ENCODE results near the gene FLYWCH2.

The FLYWCH2 gene

DNA sequence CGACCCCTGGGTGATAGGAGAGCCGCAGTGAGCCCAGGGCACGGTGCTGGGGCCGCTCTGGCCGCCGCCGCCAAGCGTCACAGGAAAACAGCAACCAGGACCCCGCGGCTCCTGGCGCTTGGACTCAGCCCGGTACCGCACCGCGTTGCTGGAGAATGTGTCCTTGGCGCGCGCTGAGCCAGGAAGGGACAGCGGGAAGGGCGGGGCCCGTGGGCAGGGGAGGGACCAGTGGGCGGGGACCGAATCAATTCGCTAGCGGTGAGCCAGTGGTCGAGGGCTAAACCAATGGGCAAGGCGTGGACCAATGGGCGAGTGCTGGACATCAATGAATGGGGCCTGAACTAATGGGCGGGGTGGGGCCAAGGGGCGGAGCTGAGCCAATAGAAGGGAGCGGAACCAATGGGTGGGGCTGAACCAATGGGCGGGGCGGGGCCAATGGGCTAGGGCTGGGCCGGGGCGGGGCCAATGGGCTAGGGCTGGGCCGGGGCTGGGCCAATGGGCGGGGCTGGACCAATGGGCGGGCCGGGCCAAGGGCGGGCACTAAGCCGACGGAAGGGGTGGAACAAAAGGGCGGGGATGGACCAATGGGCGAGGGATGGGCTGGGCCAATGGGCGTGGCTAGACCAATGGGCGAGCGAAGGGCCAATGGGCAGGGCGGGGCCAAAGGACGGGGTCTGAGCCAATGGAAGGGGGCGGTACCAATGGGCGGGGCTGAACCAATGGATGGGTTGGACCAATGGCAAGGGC is 22.4 kb downstream of the FLYWCH2 start (continued):
- peak; percentile 98 for TF ChIP-seq ZBTB7A (tag by site-specific recombination; IDR thresholded peaks at IDR 0.05; ENCODE audit: low read depth)
- TF ChIP-seq, protein P1, sequence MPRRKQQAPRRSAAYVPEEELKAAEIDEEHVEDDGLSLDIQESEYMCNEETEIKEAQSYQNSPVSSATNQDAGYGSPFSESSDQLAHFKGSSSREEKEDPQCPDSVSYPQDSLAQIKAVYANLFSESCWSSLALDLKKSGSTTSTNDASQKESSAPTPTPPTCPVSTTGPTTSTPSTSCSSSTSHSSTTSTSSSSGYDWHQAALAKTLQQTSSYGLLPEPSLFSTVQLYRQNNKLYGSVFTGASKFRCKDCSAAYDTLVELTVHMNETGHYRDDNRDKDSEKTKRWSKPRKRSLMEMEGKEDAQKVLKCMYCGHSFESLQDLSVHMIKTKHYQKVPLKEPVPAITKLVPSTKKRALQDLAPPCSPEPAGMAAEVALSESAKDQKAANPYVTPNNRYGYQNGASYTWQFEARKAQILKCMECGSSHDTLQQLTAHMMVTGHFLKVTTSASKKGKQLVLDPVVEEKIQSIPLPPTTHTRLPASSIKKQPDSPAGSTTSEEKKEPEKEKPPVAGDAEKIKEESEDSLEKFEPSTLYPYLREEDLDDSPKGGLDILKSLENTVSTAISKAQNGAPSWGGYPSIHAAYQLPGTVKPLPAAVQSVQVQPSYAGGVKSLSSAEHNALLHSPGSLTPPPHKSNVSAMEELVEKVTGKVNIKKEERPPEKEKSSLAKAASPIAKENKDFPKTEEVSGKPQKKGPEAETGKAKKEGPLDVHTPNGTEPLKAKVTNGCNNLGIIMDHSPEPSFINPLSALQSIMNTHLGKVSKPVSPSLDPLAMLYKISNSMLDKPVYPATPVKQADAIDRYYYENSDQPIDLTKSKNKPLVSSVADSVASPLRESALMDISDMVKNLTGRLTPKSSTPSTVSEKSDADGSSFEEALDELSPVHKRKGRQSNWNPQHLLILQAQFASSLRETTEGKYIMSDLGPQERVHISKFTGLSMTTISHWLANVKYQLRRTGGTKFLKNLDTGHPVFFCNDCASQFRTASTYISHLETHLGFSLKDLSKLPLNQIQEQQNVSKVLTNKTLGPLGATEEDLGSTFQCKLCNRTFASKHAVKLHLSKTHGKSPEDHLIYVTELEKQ (tag by site-specific recombination; IDR thresholded peaks at IDR 0.05; ENCODE audit: borderline replicate concordance): no peak
- no peak for TF ChIP-seq ZFP37 (tag by site-specific recombination; IDR thresholded peaks at IDR 0.05)
- no peak for TF ChIP-seq ZNF202 (tag by site-specific recombination; IDR thresholded peaks at IDR 0.05; ENCODE audit: borderline replicate concordance)
- no peak for TF ChIP-seq OVOL3 (tag by site-specific recombination; IDR thresholded peaks at IDR 0.05)
- TF ChIP-seq KLF7 (tag by site-specific recombination; IDR thresholded peaks at IDR 0.05; ENCODE audit: borderline replicate concordance): no peak
- TF ChIP-seq, protein P2, sequence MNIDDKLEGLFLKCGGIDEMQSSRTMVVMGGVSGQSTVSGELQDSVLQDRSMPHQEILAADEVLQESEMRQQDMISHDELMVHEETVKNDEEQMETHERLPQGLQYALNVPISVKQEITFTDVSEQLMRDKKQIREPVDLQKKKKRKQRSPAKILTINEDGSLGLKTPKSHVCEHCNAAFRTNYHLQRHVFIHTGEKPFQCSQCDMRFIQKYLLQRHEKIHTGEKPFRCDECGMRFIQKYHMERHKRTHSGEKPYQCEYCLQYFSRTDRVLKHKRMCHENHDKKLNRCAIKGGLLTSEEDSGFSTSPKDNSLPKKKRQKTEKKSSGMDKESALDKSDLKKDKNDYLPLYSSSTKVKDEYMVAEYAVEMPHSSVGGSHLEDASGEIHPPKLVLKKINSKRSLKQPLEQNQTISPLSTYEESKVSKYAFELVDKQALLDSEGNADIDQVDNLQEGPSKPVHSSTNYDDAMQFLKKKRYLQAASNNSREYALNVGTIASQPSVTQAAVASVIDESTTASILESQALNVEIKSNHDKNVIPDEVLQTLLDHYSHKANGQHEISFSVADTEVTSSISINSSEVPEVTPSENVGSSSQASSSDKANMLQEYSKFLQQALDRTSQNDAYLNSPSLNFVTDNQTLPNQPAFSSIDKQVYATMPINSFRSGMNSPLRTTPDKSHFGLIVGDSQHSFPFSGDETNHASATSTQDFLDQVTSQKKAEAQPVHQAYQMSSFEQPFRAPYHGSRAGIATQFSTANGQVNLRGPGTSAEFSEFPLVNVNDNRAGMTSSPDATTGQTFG (tag by site-specific recombination; IDR thresholded peaks at IDR 0.05; ENCODE audit: borderline replicate concordance): no peak
- no peak for TF ChIP-seq MZF1 (tag by site-specific recombination; IDR thresholded peaks at IDR 0.05; ENCODE audit: borderline replicate concordance)
- TF ChIP-seq, protein P3, sequence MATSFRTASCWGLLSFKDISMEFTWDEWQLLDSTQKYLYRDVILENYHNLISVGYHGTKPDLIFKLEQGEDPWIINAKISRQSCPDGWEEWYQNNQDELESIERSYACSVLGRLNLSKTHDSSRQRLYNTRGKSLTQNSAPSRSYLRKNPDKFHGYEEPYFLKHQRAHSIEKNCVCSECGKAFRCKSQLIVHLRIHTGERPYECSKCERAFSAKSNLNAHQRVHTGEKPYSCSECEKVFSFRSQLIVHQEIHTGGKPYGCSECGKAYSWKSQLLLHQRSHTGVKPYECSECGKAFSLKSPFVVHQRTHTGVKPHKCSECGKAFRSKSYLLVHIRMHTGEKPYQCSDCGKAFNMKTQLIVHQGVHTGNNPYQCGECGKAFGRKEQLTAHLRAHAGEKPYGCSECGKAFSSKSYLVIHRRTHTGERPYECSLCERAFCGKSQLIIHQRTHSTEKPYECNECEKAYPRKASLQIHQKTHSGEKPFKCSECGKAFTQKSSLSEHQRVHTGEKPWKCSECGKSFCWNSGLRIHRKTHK (tag by site-specific recombination; IDR thresholded peaks at IDR 0.05): no peak
- TF ChIP-seq ZNF266 (tag by site-specific recombination; IDR thresholded peaks at IDR 0.05; ENCODE audit: low read depth): no peak
- no peak for TF ChIP-seq ZNF558 (tag by site-specific recombination; IDR thresholded peaks at IDR 0.05)
- no peak for TF ChIP-seq ZNF423 (tag by site-specific recombination; IDR thresholded peaks at IDR 0.05)
- no peak for TF ChIP-seq ZNF239 (tag by site-specific recombination; IDR thresholded peaks at IDR 0.05)
- TF ChIP-seq ZNF624 (tag by site-specific recombination; IDR thresholded peaks at IDR 0.05): no peak
- TF ChIP-seq ZNF394 (tag by site-specific recombination; IDR thresholded peaks at IDR 0.05; ENCODE audit: borderline replicate concordance): no peak
- no peak for TF ChIP-seq ZNF623 (tag by site-specific recombination; IDR thresholded peaks at IDR 0.05)
- TF ChIP-seq ZNF292 (tag by site-specific recombination; IDR thresholded peaks at IDR 0.05; ENCODE audit: borderline replicate concordance, low read depth): no peak
- TF ChIP-seq, protein P4, sequence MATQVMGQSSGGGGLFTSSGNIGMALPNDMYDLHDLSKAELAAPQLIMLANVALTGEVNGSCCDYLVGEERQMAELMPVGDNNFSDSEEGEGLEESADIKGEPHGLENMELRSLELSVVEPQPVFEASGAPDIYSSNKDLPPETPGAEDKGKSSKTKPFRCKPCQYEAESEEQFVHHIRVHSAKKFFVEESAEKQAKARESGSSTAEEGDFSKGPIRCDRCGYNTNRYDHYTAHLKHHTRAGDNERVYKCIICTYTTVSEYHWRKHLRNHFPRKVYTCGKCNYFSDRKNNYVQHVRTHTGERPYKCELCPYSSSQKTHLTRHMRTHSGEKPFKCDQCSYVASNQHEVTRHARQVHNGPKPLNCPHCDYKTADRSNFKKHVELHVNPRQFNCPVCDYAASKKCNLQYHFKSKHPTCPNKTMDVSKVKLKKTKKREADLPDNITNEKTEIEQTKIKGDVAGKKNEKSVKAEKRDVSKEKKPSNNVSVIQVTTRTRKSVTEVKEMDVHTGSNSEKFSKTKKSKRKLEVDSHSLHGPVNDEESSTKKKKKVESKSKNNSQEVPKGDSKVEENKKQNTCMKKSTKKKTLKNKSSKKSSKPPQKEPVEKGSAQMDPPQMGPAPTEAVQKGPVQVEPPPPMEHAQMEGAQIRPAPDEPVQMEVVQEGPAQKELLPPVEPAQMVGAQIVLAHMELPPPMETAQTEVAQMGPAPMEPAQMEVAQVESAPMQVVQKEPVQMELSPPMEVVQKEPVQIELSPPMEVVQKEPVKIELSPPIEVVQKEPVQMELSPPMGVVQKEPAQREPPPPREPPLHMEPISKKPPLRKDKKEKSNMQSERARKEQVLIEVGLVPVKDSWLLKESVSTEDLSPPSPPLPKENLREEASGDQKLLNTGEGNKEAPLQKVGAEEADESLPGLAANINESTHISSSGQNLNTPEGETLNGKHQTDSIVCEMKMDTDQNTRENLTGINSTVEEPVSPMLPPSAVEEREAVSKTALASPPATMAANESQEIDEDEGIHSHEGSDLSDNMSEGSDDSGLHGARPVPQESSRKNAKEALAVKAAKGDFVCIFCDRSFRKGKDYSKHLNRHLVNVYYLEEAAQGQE (tag by site-specific recombination; IDR thresholded peaks at IDR 0.05): peak; percentile 37; the same call in 1 of the 2 replicates
- peak; percentile 2; the same call in 1 of the 2 replicates for TF ChIP-seq ZNF610 (tag by site-specific recombination; IDR thresholded peaks at IDR 0.05; ENCODE audit: borderline replicate concordance)
- TF ChIP-seq SP3 (tag by site-specific recombination; IDR thresholded peaks at IDR 0.05): peak; percentile 97
- TF ChIP-seq, protein P5, sequence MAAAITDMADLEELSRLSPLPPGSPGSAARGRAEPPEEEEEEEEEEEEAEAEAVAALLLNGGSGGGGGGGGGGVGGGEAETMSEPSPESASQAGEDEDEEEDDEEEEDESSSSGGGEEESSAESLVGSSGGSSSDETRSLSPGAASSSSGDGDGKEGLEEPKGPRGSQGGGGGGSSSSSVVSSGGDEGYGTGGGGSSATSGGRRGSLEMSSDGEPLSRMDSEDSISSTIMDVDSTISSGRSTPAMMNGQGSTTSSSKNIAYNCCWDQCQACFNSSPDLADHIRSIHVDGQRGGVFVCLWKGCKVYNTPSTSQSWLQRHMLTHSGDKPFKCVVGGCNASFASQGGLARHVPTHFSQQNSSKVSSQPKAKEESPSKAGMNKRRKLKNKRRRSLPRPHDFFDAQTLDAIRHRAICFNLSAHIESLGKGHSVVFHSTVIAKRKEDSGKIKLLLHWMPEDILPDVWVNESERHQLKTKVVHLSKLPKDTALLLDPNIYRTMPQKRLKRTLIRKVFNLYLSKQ (tag by site-specific recombination; IDR thresholded peaks at IDR 0.05; ENCODE audit: borderline replicate concordance): no peak
- TF ChIP-seq KLF16 (tag by site-specific recombination; IDR thresholded peaks at IDR 0.05): peak; percentile 90
- no peak for TF ChIP-seq ZNF548 (tag by site-specific recombination; IDR thresholded peaks at IDR 0.05)
- TF ChIP-seq ZNF169 (tag by site-specific recombination; IDR thresholded peaks at IDR 0.05): no peak
- no peak for TF ChIP-seq SETDB1 (IDR thresholded peaks at IDR 0.05; ENCODE audit: insufficient read length, low read length)
- peak; percentile 7; the same call in 1 of the 2 replicates for TF ChIP-seq ZBTB20 (tag by site-specific recombination; IDR thresholded peaks at IDR 0.05)
- TF ChIP-seq ZNF341 (tag by site-specific recombination; IDR thresholded peaks at IDR 0.05; ENCODE audit: low read depth): no peak
- no peak for TF ChIP-seq ZNF544 (tag by site-specific recombination; IDR thresholded peaks at IDR 0.05)

Data from HEK293 (cell line).